CD4-positive, alpha-beta T cell treated with Interleukin-2 at 100 ng/mL for 4 hours (primary cell): ENCODE data around the gene BATF.
A peak's percentile ranks its signal among the peaks of the same experiment; 100 is the strongest.

Experiments used
- DNase-seq: peaks from one replicate; pipeline ENCODE4 v3.0.0-alpha.2; 2020; ENCODE audit warnings: low spot score

BATF gene

GRCh38 chr14:75535164-75535898 is 13.1 kb downstream of the BATF start:
- DNase-seq = no peak

GRCh38 chr14:75537071-75537470 is 14.8 kb downstream of the BATF start:
- no peak for DNase-seq

GRCh38 chr14:75539162-75539560 is 16.9 kb downstream of the BATF start:
- DNase-seq = no peak

GRCh38 chr14:75539561-75540478 is 17.6 kb downstream of the BATF start:
- DNase-seq = no peak

GRCh38 chr14:75540479-75540851 is 18.2 kb downstream of the BATF start:
- DNase-seq = no peak

- peak; percentile 77 for DNase-seq
Observed at GRCh38 chr14:75542588-75543091, 20.4 kb downstream of the BATF start.

GRCh38 chr14:75543253-75543652 is 21.0 kb downstream of the BATF start:
- DNase-seq = peak; percentile 34

- DNase-seq = peak; percentile 36
Observed at GRCh38 chr14:75543786-75544185, 21.5 kb downstream of the BATF start.

GRCh38 chr14:75545907-75546306 is 23.6 kb downstream of the BATF start:
- no peak for DNase-seq

GRCh38 chr14:75547552-75548250 is 25.4 kb downstream of the BATF start:
- no peak for DNase-seq

GRCh38 chr14:75548544-75548943 is 26.3 kb downstream of the BATF start:
- no peak for DNase-seq

GRCh38 chr14:75549169-75549568 is 26.9 kb downstream of the BATF start:
- DNase-seq = no peak

GRCh38 chr14:75551021-75551420 is 28.8 kb downstream of the BATF start:
- no peak for DNase-seq

GRCh38 chr14:75553157-75553556 is 30.9 kb downstream of the BATF start:
- no peak for DNase-seq

GRCh38 chr14:75553761-75554364 is 31.6 kb downstream of the BATF start:
- no peak for DNase-seq

- no peak for DNase-seq
Observed at GRCh38 chr14:75554482-75554881, 32.2 kb downstream of the BATF start.

- no peak for DNase-seq
Observed at GRCh38 chr14:75558440-75558839, 36.2 kb downstream of the BATF start.

- DNase-seq = no peak
Observed at GRCh38 chr14:75559045-75559444, 36.8 kb downstream of the BATF start.

- DNase-seq = peak; percentile 13
Observed at GRCh38 chr14:75559451-75560222, 37.4 kb downstream of the BATF start.

- peak; percentile 54 for DNase-seq
Observed at GRCh38 chr14:75561013-75561432, 38.8 kb downstream of the BATF start.

GRCh38 chr14:75562089-75562488 is 39.8 kb downstream of the BATF start:
- peak; percentile 35 for DNase-seq
